Fibroblast of skin of back (primary cell): ENCODE data around the gene CAPN2.
A peak's percentile ranks its signal among the peaks of the same experiment; 100 is the strongest.
"Not testable (repeated sequence)": the region's sequence is repeated elsewhere in the genome, so short reads cannot be mapped to it uniquely, and the experiment has no call there.

Experiments used
- DNase-seq: peaks from one replicate; pipeline ENCODE4 v3.0.0-alpha.2; 2013

CAPN2 gene

DNA sequence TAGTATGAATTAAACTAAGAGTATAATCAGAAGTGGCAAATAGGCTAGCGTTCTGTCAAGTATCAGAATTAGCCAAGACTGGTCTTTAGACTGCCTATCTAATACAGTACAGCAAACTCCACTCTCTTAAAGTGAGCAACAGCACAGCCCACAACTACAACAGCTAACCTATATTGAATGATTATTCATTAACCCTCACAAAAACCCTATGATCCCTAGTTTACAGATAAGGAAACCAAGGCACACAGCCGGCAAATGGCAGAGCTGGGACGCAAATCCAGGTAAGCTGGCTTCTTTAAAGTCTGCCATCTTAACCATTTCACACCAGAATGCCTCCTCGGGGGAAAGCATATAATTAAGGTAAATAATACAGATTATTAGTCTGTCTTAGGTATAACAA is 81.4 kb downstream of the CAPN2 start:
- no peak for DNase-seq

DNA sequence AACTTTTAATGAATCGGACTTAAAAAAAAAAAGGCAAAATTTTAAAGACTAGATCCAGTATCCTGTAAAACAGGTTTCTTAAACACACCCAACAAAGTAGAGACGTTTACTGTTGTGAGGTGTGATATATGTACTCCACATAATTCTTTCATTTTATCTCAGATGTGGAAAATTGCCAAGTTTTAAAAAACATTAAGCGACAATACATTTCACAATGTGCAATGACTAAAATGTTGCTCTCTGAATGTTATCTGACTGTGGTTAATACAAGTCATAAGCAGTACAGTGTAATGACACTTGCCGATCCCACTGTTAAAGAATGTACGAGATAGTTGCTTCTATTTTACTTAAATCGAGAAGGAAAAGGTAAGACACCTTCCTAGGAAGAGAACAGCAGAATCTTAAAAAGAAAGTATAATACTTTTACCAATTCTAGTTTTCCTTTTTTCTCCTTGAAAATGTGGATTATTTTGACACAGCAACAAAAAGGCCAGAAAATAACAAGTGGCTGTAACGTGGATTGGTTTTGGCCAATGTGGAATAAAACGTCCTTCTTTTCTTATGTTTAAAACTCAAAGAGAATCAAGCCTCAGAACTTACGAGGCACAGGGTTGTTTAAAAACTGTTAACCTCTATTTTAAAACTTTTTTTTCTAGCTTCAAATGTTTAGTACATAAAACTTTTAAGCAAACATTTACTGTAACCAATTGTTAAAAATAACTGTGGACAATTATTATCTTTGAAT is 82.0 kb downstream of the CAPN2 start:
- DNase-seq: no peak

DNA sequence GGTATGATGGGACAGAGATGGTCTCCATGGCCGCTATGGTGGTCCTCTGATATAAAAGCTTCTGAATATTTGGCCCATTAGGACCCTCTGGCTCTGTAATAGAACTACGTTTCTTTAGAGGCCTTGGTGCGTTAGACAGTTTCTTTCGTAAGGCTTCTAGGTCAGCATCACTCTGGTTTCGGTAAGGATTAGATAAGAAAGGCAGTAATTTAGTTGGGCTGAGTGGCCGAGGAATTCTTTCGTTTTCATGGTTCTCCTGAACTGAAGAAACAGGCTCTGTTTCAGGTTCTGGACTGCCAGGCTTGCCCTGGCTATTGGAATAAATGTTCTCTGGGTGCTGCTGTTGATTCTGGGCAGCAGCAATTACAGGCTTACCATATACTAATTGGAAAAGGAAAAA is 83.9 kb downstream of the CAPN2 start:
- no peak for DNase-seq

- no peak for DNase-seq
Observed at GRCh38 chr1:223802032-223802431, 89.7 kb downstream of the CAPN2 start.

DNA sequence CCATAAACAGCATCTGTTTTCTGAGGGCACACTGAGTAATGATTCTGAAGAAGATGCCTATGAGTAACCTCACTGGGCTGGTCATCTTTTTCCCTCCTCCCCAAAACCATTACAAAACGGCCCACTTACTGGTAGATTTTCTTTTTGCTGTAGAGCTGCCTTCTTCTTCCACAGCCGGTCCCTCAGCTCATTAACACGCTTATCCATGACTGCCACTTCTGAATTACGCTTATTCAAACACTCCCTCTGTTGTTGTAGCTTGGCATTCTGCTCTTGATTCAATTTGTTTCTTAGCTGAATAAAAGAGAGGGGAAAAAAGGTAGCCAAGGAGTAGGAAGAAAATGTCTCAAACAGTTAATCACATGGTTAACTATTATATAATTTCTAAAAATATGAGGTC is 90.3 kb downstream of the CAPN2 start:
- no peak for DNase-seq

DNA sequence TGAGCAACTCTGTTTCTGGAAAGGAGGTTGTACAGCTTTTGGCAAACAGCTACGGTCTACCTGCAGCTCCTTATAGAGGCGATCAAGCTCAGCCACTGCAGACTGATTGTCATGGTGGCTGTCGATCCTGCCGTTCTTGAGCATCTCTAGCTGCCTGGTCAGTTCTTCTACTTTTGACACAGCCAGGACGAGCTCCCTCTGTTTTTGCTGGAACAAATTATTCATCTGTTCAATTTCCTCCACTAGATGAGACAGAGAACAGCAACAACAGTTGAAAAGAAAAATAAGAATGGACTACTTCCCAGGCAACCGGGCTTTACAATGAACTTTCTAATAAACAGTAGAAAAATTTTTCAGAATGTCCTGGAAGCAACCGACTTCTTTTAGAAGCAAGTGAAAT is 90.9 kb downstream of the CAPN2 start:
- DNase-seq: no peak

DNA sequence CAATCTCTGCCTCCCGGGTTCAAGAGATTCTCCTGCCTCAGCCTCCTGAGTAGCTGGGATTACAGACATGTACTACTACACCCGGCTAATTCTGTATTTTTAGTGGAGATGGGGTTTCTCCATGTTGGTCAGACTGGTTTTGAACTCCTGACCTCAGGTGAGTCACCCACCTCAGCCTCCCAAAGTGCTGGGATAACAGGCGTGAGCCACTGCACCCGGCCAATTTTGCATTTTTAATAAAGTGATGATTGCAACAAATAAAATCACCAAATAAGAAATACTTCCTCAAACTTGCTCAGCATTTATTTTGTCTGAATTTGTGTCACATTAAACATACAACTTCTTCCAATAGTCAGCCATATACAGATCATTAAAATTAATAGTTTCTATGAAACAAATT is 97.6 kb downstream of the CAPN2 start:
- DNase-seq: not testable (repeated sequence)

DNA sequence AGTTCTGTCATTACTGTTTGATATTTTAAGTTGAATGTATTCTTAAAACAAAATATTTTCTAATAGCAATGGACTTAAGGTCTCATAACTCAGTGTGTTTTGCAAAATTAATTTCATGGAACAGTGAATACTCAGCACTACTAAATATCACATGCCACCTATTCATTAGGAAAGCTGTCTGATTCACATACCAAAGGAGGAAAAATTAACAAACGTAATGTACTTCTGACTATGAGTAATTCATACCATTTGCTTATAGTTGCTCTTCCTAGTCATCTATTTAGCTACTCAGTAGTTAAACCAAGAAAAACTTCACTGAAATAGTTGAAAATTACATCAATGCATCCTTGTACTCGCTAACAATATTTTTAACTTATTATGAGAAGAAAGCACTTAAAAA is 98.2 kb downstream of the CAPN2 start:
- no peak for DNase-seq

GRCh38 chr1:223811634-223812101 is 99.3 kb downstream of the CAPN2 start:
- DNase-seq: peak; percentile 46

- no peak for DNase-seq
Observed at GRCh38 chr1:223813645-223814044, 101.3 kb downstream of the CAPN2 start.

GRCh38 chr1:223815020-223815853 is 102.9 kb downstream of the CAPN2 start:
- no peak for DNase-seq

GRCh38 chr1:223815865-223816264 is 103.5 kb downstream of the CAPN2 start:
- DNase-seq: peak; percentile 75

DNA sequence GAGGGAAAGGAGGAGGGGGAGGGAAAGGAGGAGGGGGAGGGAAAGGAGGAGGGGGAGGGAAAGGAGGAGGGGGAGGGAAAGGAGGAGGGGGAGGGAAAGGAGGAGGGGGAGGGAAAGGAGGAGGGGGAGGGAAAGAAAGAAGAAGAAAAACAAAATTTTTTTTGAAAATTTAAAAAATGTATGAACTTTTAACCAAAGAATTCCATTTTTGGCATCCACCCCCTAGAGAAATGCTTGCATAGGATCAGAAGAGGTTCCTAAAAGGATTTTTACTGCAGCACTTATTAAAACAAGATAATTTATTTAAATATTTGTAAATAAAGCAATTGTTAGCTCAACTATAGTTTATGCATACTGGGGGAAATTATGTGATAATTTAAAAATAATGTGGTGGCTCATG is 104.9 kb downstream of the CAPN2 start:
- DNase-seq: not testable (repeated sequence)

GRCh38 chr1:223819730-223820514 is 107.6 kb downstream of the CAPN2 start:
- peak; percentile 61 for DNase-seq

DNA sequence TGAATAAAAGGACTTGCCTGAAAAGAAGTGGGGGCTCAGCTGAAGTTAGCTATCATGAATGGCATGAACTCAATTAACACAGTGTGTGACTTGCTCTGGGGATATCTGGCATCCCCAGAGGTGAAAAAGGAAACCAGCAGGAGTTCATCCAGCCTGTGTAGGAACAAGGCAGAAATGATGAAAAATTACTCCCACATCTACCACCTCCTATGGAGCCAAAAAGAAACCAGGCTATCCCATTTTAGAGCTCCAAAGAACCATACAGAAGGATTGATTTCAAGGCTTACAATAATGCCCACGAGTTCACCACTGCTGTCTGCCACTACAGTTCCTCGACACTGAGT is 108.1 kb downstream of the CAPN2 start:
- DNase-seq: peak; percentile 31

GRCh38 chr1:223820971-223821370 is 108.6 kb downstream of the CAPN2 start:
- DNase-seq: peak; percentile 42

- no peak for DNase-seq
Observed at GRCh38 chr1:223824287-223824686, 111.9 kb downstream of the CAPN2 start.

GRCh38 chr1:223824712-223825111 is 112.4 kb downstream of the CAPN2 start:
- DNase-seq: no peak
